ENCODE measurements around the gene RASEF. TPM values are rescaled to one million over a fixed set of nuclear protein-coding genes. Genes with fewer than 3 reads are reported as not detected.

Gene RASEF
- total RNA-seq, 1 experiment from 2014 or later: 12.3 TPM

GRCh38 chr9:82987370-82988189 is 75.4 kb downstream of the RASEF start:
- TF ChIP-seq EZH2 (IDR thresholded peaks at IDR 0.05; ENCODE audit: low read length, unreplicated experiment) (no peak), EZH2phosphoT487 (IDR thresholded peaks at IDR 0.05; ENCODE audit: borderline replicate concordance, low read length) (no peak), CTCF (conservative IDR thresholded peaks at IDR 0.05; ENCODE audit: low read depth, low read length) (no peak)
- Histone ChIP-seq H3K27ac (ENCODE audit: low read length) (no peak overlapping the region), H3K4me1 (ENCODE audit: insufficient read depth, low read length) (peaks cover 10% of the 10 kb centered on the region), H4K20me1 (ENCODE audit: low read length) (no peaks in the 10 kb centered on the region), H3K9ac (ENCODE audit: low read length) (no peak overlapping the region), H3K79me2 (ENCODE audit: low read length) (no peaks in the 10 kb centered on the region), H3K4me3 (ENCODE audit: low read length) (no peak overlapping the region), H3K9me2 (replicated peaks; ENCODE audit: low read length) (no peaks in the 10 kb centered on the region), H3K27me3 (ENCODE audit: low read length) (no peaks in the 10 kb centered on the region), H3K36me3 (ENCODE audit: low read depth, low read length) (no peaks in the 10 kb centered on the region), H3F3A (ENCODE audit: low read length, unreplicated experiment) (no peaks in the 10 kb centered on the region), H3K9me3 (ENCODE audit: low read length) (no peaks in the 10 kb centered on the region), H3K4me2 (ENCODE audit: low read length) (no peak overlapping the region), H2AFZ (ENCODE audit: low read length) (no peak overlapping the region)
- ATAC-seq (no peak), DNase-seq (no peak)
- ChIA-PET POLR2A (ENCODE audit: unreplicated experiment) (no interaction called here), CTCF (no interaction called here)
- intact Hi-C loops (cut with micrococcal nuclease): no loop called here
- BruUV-seq (replicated peaks): no TSS peak

- ChIA-PET POLR2A (ENCODE audit: unreplicated experiment) (no interaction called here), CTCF (no interaction called here)
- no peaks in the 10 kb centered on the region for H3K9me2 ChIP-seq (replicated peaks; ENCODE audit: low read length)
- no peaks in the 10 kb centered on the region for H3F3A ChIP-seq (ENCODE audit: low read length, unreplicated experiment)
- no peak overlapping the region for H3K4me2 ChIP-seq (ENCODE audit: low read length)
- TF ChIP-seq CTCF (conservative IDR thresholded peaks at IDR 0.05; ENCODE audit: low read depth, low read length) (no peak), EZH2phosphoT487 (IDR thresholded peaks at IDR 0.05; ENCODE audit: borderline replicate concordance, low read length) (no peak), EZH2 (IDR thresholded peaks at IDR 0.05; ENCODE audit: low read length, unreplicated experiment) (no peak)
- no peak overlapping the region for H3K4me3 ChIP-seq (ENCODE audit: low read length)
- H3K9ac ChIP-seq (ENCODE audit: low read length): no peak overlapping the region
- no peaks in the 10 kb centered on the region for H4K20me1 ChIP-seq (ENCODE audit: low read length)
- no peaks in the 10 kb centered on the region for H3K36me3 ChIP-seq (ENCODE audit: low read depth, low read length)
- intact Hi-C loops (cut with micrococcal nuclease): no loop called here
- BruUV-seq (replicated peaks): no TSS peak
- no peak for DNase-seq
- no peaks in the 10 kb centered on the region for H3K27me3 ChIP-seq (ENCODE audit: low read length)
- no peak overlapping the region for H3K27ac ChIP-seq (ENCODE audit: low read length)
- no peaks in the 10 kb centered on the region for H3K4me1 ChIP-seq (ENCODE audit: insufficient read depth, low read length)
- H2AFZ ChIP-seq (ENCODE audit: low read length): no peak overlapping the region
- no peak for ATAC-seq
- H3K79me2 ChIP-seq (ENCODE audit: low read length): no peaks in the 10 kb centered on the region
- no peaks in the 10 kb centered on the region for H3K9me3 ChIP-seq (ENCODE audit: low read length)
These were observed 81.4 kb downstream of the RASEF start for GRCh38 chr9:82981552-82981951.

- ATAC-seq (no peak), DNase-seq (no peak)
- no peaks in the 10 kb centered on the region for H3F3A ChIP-seq (ENCODE audit: low read length, unreplicated experiment)
- no peak overlapping the region for H3K4me3 ChIP-seq (ENCODE audit: low read length)
- H3K9me3 ChIP-seq (ENCODE audit: low read length): no peaks in the 10 kb centered on the region
- no peaks in the 10 kb centered on the region for H3K36me3 ChIP-seq (ENCODE audit: low read depth, low read length)
- no peak overlapping the region for H3K27ac ChIP-seq (ENCODE audit: low read length)
- H3K9ac ChIP-seq (ENCODE audit: low read length): no peak overlapping the region
- ChIA-PET POLR2A (ENCODE audit: unreplicated experiment) (no interaction called here), CTCF (no interaction called here)
- BruUV-seq (replicated peaks): no TSS peak
- no peak overlapping the region for H2AFZ ChIP-seq (ENCODE audit: low read length)
- no peaks in the 10 kb centered on the region for H3K4me1 ChIP-seq (ENCODE audit: insufficient read depth, low read length)
- no peaks in the 10 kb centered on the region for H4K20me1 ChIP-seq (ENCODE audit: low read length)
- H3K79me2 ChIP-seq (ENCODE audit: low read length): no peaks in the 10 kb centered on the region
- intact Hi-C loops (cut with micrococcal nuclease): no loop called here
- H3K27me3 ChIP-seq (ENCODE audit: low read length): no peaks in the 10 kb centered on the region
- no peak for TF ChIP-seq CTCF (conservative IDR thresholded peaks at IDR 0.05; ENCODE audit: low read depth, low read length)
- TF ChIP-seq EZH2phosphoT487 (IDR thresholded peaks at IDR 0.05; ENCODE audit: borderline replicate concordance, low read length): no peak
- TF ChIP-seq EZH2 (IDR thresholded peaks at IDR 0.05; ENCODE audit: low read length, unreplicated experiment): no peak
- no peaks in the 10 kb centered on the region for H3K9me2 ChIP-seq (replicated peaks; ENCODE audit: low read length)
- H3K4me2 ChIP-seq (ENCODE audit: low read length): no peak overlapping the region
These were observed 87.8 kb downstream of the RASEF start for GRCh38 chr9:82975176-82975575.
